Putamen (tissue), 1 donor: ENCODE data around the gene ATP13A2.
"Not testable (repeated sequence)": the region's sequence is repeated elsewhere in the genome, so short reads cannot be mapped to it uniquely, and the experiment has no call there.

Experiments
- DNase-seq: peaks from one replicate; pipeline ENCODE4 v3.0.0-alpha.2; 2016; ENCODE audit warnings: low spot score

The ATP13A2 gene

GRCh38 chr1:16957731-16958130 is 54.0 kb downstream of the ATP13A2 start:
- no peak for DNase-seq

GRCh38 chr1:16956775-16957174 is 55.0 kb downstream of the ATP13A2 start:
- DNase-seq: no peak

GRCh38 chr1:16955186-16955585 is 56.5 kb downstream of the ATP13A2 start:
- no peak for DNase-seq

GRCh38 chr1:16954579-16954978 is 57.1 kb downstream of the ATP13A2 start:
- no peak for DNase-seq

DNA sequence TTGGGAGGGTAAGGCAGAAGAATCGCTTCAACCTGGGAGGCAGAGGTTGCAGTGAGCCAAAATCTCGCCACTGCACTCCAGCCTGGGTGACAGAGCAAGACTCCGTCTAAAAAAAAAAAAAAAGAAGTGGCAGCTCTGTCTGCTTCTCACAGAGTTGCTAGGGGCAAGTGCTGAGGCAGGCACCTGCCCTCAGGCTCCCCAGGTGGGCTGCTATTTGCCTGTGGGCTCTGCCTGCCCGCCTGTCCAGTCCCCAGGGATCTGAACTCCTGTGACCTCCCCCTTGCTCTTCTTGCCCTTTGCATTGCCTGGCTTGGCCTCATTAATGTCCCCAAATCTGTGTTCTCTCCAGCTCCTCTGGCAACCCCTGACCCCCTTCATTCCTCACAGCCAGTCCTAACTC is 59.4 kb downstream of the ATP13A2 start:
- DNase-seq: not testable (repeated sequence)

- DNase-seq: not testable (repeated sequence)
These were observed 62.7 kb downstream of the ATP13A2 start for GRCh38 chr1:16949026-16949425.

GRCh38 chr1:16948282-16948891 is 63.3 kb downstream of the ATP13A2 start:
- not testable (repeated sequence) for DNase-seq

- DNase-seq: no peak
These were observed 65.1 kb downstream of the ATP13A2 start for GRCh38 chr1:16946646-16947045.

GRCh38 chr1:16946185-16946584 is 65.5 kb downstream of the ATP13A2 start:
- DNase-seq: not testable (repeated sequence)

- DNase-seq: not testable (repeated sequence)
These were observed 66.2 kb downstream of the ATP13A2 start for GRCh38 chr1:16945512-16945911.

GRCh38 chr1:16944038-16944437 is 67.7 kb downstream of the ATP13A2 start:
- DNase-seq: no peak

DNA sequence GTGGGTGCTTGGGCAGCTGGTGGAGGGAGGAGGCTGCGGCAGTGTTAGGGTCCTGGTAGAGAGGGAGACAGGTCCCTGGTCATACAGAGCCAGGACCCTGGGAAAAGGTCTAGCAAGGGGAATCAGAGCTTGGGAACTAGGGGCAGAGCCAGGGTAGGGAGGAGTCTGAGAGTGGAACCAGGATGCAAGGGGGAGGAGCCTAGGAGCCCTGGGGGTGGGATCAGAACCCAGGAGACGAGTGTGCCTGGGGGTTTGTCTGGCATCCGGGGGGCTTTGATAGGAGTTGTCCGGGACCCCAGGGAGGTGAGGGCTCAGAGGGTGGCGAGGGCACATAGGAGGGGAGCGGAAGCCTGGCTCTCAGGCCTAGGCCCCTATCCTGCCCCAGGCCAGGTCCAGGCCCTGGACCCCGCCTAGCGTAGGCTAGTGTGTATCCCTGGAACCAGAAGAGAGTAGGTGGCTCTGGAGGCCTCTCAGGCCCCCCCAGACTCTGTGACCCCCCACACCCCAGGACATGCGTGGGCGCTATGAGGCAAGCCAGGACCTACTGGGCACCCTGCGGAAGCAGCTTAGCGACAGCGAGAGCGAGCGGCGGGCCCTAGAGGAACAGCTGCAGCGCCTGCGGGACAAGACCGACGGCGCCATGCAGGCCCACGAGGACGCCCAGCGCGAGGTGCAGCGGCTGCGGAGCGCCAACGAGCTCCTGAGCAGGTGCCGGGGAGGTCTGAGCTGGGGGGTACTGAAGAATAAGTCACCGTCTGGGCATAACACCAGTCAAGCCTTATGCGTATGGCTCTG is 72.1 kb downstream of the ATP13A2 start:
- DNase-seq: not testable (repeated sequence)

- DNase-seq: no peak
These were observed 73.1 kb downstream of the ATP13A2 start for GRCh38 chr1:16938351-16939321.

DNA sequence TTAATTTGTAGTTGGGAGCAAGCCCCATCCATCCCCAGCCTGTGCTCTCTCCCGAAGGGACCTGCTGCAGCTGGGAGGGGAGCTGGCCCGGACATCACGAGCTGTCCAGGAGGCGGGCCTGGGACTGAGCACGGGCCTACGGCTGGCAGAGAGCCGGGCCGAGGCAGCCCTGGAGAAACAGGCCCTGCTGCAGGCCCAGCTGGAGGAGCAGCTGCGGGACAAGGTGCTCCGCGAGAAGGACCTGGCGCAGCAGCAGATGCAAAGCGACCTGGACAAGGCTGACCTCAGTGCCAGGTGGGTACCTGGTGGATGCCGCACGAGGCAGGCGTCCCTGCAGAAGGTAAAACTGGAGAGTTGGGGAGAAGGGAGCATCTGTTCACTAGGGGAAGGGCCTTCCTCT is 75.1 kb downstream of the ATP13A2 start:
- not testable (repeated sequence) for DNase-seq
